GM19043 (cell line): Measurements from ENCODE around the gene TARS1.

Source experiments
- ATAC-seq: cut with Tn5 transposase; IDR thresholded peaks from one replicate; pipeline ENCODE4 v1.9.1; 2021; ENCODE audit warnings: low read depth; ENCODE audit not compliant: unreplicated experiment

TARS1 gene

GRCh38 chr5:33440482-33441240 is at the start of gene TARS1:
TARS1 (plus strand) TSS chr5:33440965; CDS start chr5:33441087, 122 bp downstream.
- peak; percentile 91 for ATAC-seq

GRCh38 chr5:33398501-33398900 is 42.3 kb upstream of the TARS1 start:
- ATAC-seq, result no peak

- ATAC-seq, result no peak
Measured at GRCh38 chr5:33400675-33401074, 40.1 kb upstream of the TARS1 start.

- ATAC-seq, result no peak
Measured at GRCh38 chr5:33401482-33402390, 39.0 kb upstream of the TARS1 start.

GRCh38 chr5:33403187-33403586 is 37.6 kb upstream of the TARS1 start:
- no peak for ATAC-seq

- ATAC-seq, result no peak
Measured at GRCh38 chr5:33408816-33409215, 31.9 kb upstream of the TARS1 start.

GRCh38 chr5:33409435-33410170 is 31.2 kb upstream of the TARS1 start:
- no peak for ATAC-seq

- no peak for ATAC-seq
Measured at GRCh38 chr5:33410221-33410620, 30.5 kb upstream of the TARS1 start.

GRCh38 chr5:33411498-33411897 is 29.3 kb upstream of the TARS1 start:
- no peak for ATAC-seq

- ATAC-seq, result no peak
Measured at GRCh38 chr5:33415811-33416354, 24.9 kb upstream of the TARS1 start.

- ATAC-seq, result no peak
Measured at GRCh38 chr5:33417632-33418031, 23.1 kb upstream of the TARS1 start.

GRCh38 chr5:33420946-33421345 is 19.8 kb upstream of the TARS1 start:
- no peak for ATAC-seq

GRCh38 chr5:33422191-33422590 is 18.6 kb upstream of the TARS1 start:
- no peak for ATAC-seq

GRCh38 chr5:33423018-33423630 is 17.6 kb upstream of the TARS1 start:
- ATAC-seq, result no peak

- no peak for ATAC-seq
Measured at GRCh38 chr5:33425314-33425713, 15.5 kb upstream of the TARS1 start.

GRCh38 chr5:33430983-33431382 is 9.8 kb upstream of the TARS1 start:
- no peak for ATAC-seq

- no peak for ATAC-seq
Measured at GRCh38 chr5:33432656-33433055, 8.1 kb upstream of the TARS1 start.

GRCh38 chr5:33433303-33434240 is 7.2 kb upstream of the TARS1 start:
- no peak for ATAC-seq

GRCh38 chr5:33435893-33436490 is 4.8 kb upstream of the TARS1 start:
- ATAC-seq, result peak; percentile 47
